ENCODE data around the gene CCDC12.

CCDC12 gene

GRCh38 chr3:46887980-46888494, 88.5 kb downstream of the CCDC12 start:
- peaks cover 51% of the 10 kb centered on the region for H3K4me1 Mint-ChIP-seq
- peaks cover 44% of the 10 kb centered on the region for H3K27me3 Mint-ChIP-seq (ENCODE audit: low read depth, poor library complexity)
- H3K4me3 Mint-ChIP-seq = no peak overlapping the region
- no peaks in the 10 kb centered on the region for H3K9me3 Mint-ChIP-seq
- DNase-seq = no peak
- H3K36me3 Mint-ChIP-seq (ENCODE audit: low read depth) = no peaks in the 10 kb centered on the region
- no peak for TF ChIP-seq CTCF (IDR thresholded peaks at IDR 0.05)
- no peak overlapping the region for H3K27ac Mint-ChIP-seq

GRCh38 chr3:46885612-46886011, 90.9 kb downstream of the CCDC12 start:
- peaks cover 54% of the 10 kb centered on the region for H3K27me3 Mint-ChIP-seq (ENCODE audit: low read depth, poor library complexity)
- TF ChIP-seq CTCF (IDR thresholded peaks at IDR 0.05) = no peak

GRCh38 chr3:46884929-46885328, 91.6 kb downstream of the CCDC12 start:
- no peak for TF ChIP-seq CTCF (IDR thresholded peaks at IDR 0.05)
- Mint-ChIP-seq H3K9me3 (no peaks in the 10 kb centered on the region), H3K4me1 (peaks cover 38% of the 10 kb centered on the region), H3K36me3 (ENCODE audit: low read depth) (no peaks in the 10 kb centered on the region), H3K27me3 (ENCODE audit: low read depth, poor library complexity) (peaks cover 52% of the 10 kb centered on the region), H3K4me3 (peak overlapping the region; percentile 50), H3K27ac (no peak overlapping the region)
- no peak for DNase-seq

More at GRCh38 chr3:46885612-46886011, 90.9 kb downstream of the CCDC12 start:
- Mint-ChIP-seq H3K36me3 (ENCODE audit: low read depth) (no peaks in the 10 kb centered on the region), H3K4me1 (peaks cover 31% of the 10 kb centered on the region), H3K27ac (no peak overlapping the region), H3K4me3 (no peak overlapping the region), H3K9me3 (no peaks in the 10 kb centered on the region)
- no peak for DNase-seq

GRCh38 chr3:46884427-46884826, 92.1 kb downstream of the CCDC12 start:
- H3K4me3 Mint-ChIP-seq = peak overlapping the region; percentile 75
- H3K27ac Mint-ChIP-seq = no peak overlapping the region
- no peak for TF ChIP-seq CTCF (IDR thresholded peaks at IDR 0.05)
- H3K4me1 Mint-ChIP-seq = peaks cover 39% of the 10 kb centered on the region
- no peaks in the 10 kb centered on the region for H3K36me3 Mint-ChIP-seq (ENCODE audit: low read depth)
- no peak for DNase-seq
- peaks cover 52% of the 10 kb centered on the region for H3K27me3 Mint-ChIP-seq (ENCODE audit: low read depth, poor library complexity)
- no peaks in the 10 kb centered on the region for H3K9me3 Mint-ChIP-seq

GRCh38 chr3:46883830-46884185, 92.7 kb downstream of the CCDC12 start:
- Mint-ChIP-seq H3K27ac (no peak overlapping the region), H3K36me3 (ENCODE audit: low read depth) (no peaks in the 10 kb centered on the region), H3K9me3 (no peaks in the 10 kb centered on the region), H3K27me3 (ENCODE audit: low read depth, poor library complexity) (peaks cover 56% of the 10 kb centered on the region), H3K4me3 (peak overlapping the region; percentile 75), H3K4me1 (peaks cover 45% of the 10 kb centered on the region)
- TF ChIP-seq CTCF (IDR thresholded peaks at IDR 0.05) = no peak
- no peak for DNase-seq

GRCh38 chr3:46883054-46883829, 93.3 kb downstream of the CCDC12 start:
- H3K27ac Mint-ChIP-seq = no peak overlapping the region
- TF ChIP-seq CTCF (IDR thresholded peaks at IDR 0.05) = no peak
- peaks cover 47% of the 10 kb centered on the region for H3K4me1 Mint-ChIP-seq
- no peaks in the 10 kb centered on the region for H3K36me3 Mint-ChIP-seq (ENCODE audit: low read depth)
- no peaks in the 10 kb centered on the region for H3K9me3 Mint-ChIP-seq
- DNase-seq = peak; percentile 59
- peaks cover 54% of the 10 kb centered on the region for H3K27me3 Mint-ChIP-seq (ENCODE audit: low read depth, poor library complexity)
- peak overlapping the region; percentile 83 for H3K4me3 Mint-ChIP-seq

Data from nephron progenitor cell (in vitro differentiated cells).